IMR-90 (cell line): Measurements from ENCODE around the gene CABP4. TPM values are rescaled to one million over a fixed set of nuclear protein-coding genes. Genes with fewer than 3 reads are reported as not detected.

ENCODE experiments used
- ATAC-seq: fragments of 200-7000 bp; cut with Tn5 transposase; 2 replicates; pipeline ENCODE4 v1.9.1; 2020; ENCODE audit warnings: low read depth, mild to moderate bottlenecking, moderate library complexity
- BruUV-seq: library from RNA; stranded (reverse); fragments of 400-500 nt; replicated peaks from 2 replicates; lab custom pipeline; 2021; lab: Mats Ljungman, UMichigan
- CTCF ChIA-PET: fragments of 300-600 bp; formaldehyde crosslinking; extraction: SDS; loops from one replicate; lab custom pipeline; 2021; ENCODE audit warnings: antibody characterized with exemption; lab: Yijun Ruan, JAX
- POLR2A ChIA-PET: fragments of 300-600 bp; sonication (Branson Sonifier 250); formaldehyde crosslinking; loops from one replicate; lab custom pipeline; 2022; ENCODE audit warnings: antibody characterized with exemption; ENCODE audit not compliant: unreplicated experiment; lab: Charles Lee
- DNase-seq: peaks from one replicate; pipeline ENCODE4 v3.0.0; 2013
- H2AFZ ChIP-seq: replicated peaks from 2 replicates; pipeline ENCODE3; 2013; ENCODE audit warnings: low read length, mild to moderate bottlenecking; ENCODE audit not compliant: poor library complexity
- H2AK5ac ChIP-seq: 2 replicates; pipeline ENCODE4 v1.6.1; 2013; ENCODE audit warnings: low read depth, low read length, inconsistent platforms
- H2AK9ac ChIP-seq: replicated peaks from 2 replicates; pipeline ENCODE3; 2013; ENCODE audit warnings: mild to moderate bottlenecking, low read depth, low read length, moderate library complexity; ENCODE audit not compliant: poor library complexity
- H2BK120ac ChIP-seq: 2 replicates; pipeline ENCODE4 v1.6.1; 2013; ENCODE audit warnings: low read depth, low read length, inconsistent platforms
- H2BK15ac ChIP-seq: 3 replicates; pipeline ENCODE4 v1.6.1; 2013; ENCODE audit warnings: low read depth, low read length, inconsistent platforms
- H2BK20ac ChIP-seq: 2 replicates; pipeline ENCODE4 v1.6.1; 2013; ENCODE audit warnings: low read depth, mild to moderate bottlenecking, inconsistent platforms, low read length, moderate library complexity
- H2BK5ac ChIP-seq: 2 replicates; pipeline ENCODE4 v1.6.1; 2013; ENCODE audit warnings: mild to moderate bottlenecking, low read depth, low read length, inconsistent platforms; ENCODE audit not compliant: poor library complexity, severe bottlenecking
- H3K14ac ChIP-seq: replicated peaks from 2 replicates; pipeline ENCODE4 v1.6.1; 2013; ENCODE audit warnings: low read depth, low read length, inconsistent platforms
- H3K18ac ChIP-seq: 2 replicates; pipeline ENCODE4 v1.6.1; 2013; ENCODE audit warnings: low read depth, low read length, control low read depth
- H3K23ac ChIP-seq: 2 replicates; pipeline ENCODE4 v1.6.1; 2013; ENCODE audit warnings: low read depth, low read length, inconsistent platforms
- H3K27ac ChIP-seq: 2 replicates; pipeline ENCODE4 v1.5.1; 2013; ENCODE audit warnings: mild to moderate bottlenecking, control low read depth, low read length; ENCODE audit not compliant: insufficient read depth
- H3K27me3 ChIP-seq: 2 replicates; pipeline ENCODE4 v1.6.1; 2013; ENCODE audit warnings: low read length; ENCODE audit not compliant: control insufficient read depth, insufficient read depth
- H3K36me3 ChIP-seq: 2 replicates; pipeline ENCODE4 v1.6.1; 2013; ENCODE audit warnings: low read length, mixed read lengths; ENCODE audit not compliant: control insufficient read depth, insufficient read depth
- H3K4ac ChIP-seq: 2 replicates; pipeline ENCODE4 v1.6.1; 2013; ENCODE audit warnings: low read depth, low read length, inconsistent platforms
- H3K4me1 ChIP-seq: 2 replicates; pipeline ENCODE4 v1.6.1; 2013; ENCODE audit warnings: low read length, mixed read lengths; ENCODE audit not compliant: control insufficient read depth, insufficient read depth
- H3K4me2 ChIP-seq: 2 replicates; pipeline ENCODE4 v1.6.1; 2013; ENCODE audit warnings: low read depth, mild to moderate bottlenecking, control low read depth, low read length, moderate library complexity
- H3K4me3 ChIP-seq: 2 replicates; pipeline ENCODE4 v1.5.1; 2013; ENCODE audit warnings: low read depth, mild to moderate bottlenecking, control low read depth, low read length, moderate library complexity; ENCODE audit not compliant: insufficient read depth
- H3K56ac ChIP-seq: 2 replicates; pipeline ENCODE4 v1.6.1; 2013; ENCODE audit warnings: low read length, inconsistent platforms; ENCODE audit not compliant: insufficient read depth; ENCODE audit errors: extremely low read depth
- H3K79me1 ChIP-seq, 2 experiments: 2 replicates each; pipeline ENCODE4 v1.6.1; 2013; ENCODE audit warnings: low read length in 2 of 2, inconsistent platforms in 1 of 2, low read depth in 1 of 2
- H3K9ac ChIP-seq: 2 replicates; pipeline ENCODE4 v1.6.1; 2013; ENCODE audit warnings: low read depth, low read length, control low read depth
- H3K9me1 ChIP-seq: 2 replicates; pipeline ENCODE4 v1.6.1; 2013; ENCODE audit warnings: low read length, inconsistent platforms; ENCODE audit not compliant: insufficient read depth
- H3K9me3 ChIP-seq: 2 replicates; pipeline ENCODE4 v1.6.1; 2013; ENCODE audit warnings: low read length; ENCODE audit not compliant: control insufficient read depth, insufficient read depth
- H4K20me1 ChIP-seq: 2 replicates; pipeline ENCODE4 v1.6.1; 2013; ENCODE audit warnings: low read length, inconsistent platforms; ENCODE audit not compliant: insufficient read depth
- H4K5ac ChIP-seq: 2 replicates; pipeline ENCODE4 v1.6.1; 2013; ENCODE audit warnings: mild to moderate bottlenecking, low read depth, low read length, control low read depth
- H4K8ac ChIP-seq, 2 experiments: 2 replicates each; pipeline ENCODE4 v1.6.1; 2013; ENCODE audit warnings: low read depth in 2 of 2, low read length in 2 of 2, control low read depth in 1 of 2, inconsistent platforms in 1 of 2
- H4K91ac ChIP-seq: 2 replicates; pipeline ENCODE4 v1.6.1; 2013; ENCODE audit warnings: low read depth, low read length, inconsistent platforms; ENCODE audit not compliant: insufficient read depth
- BHLHE40 ChIP-seq: fragments of 150-350 bp; IDR thresholded peaks from 2 replicates; pipeline ENCODE4 v1.6.1; 2016; ENCODE audit warnings: mild to moderate bottlenecking, low read depth, low read length
- CEBPB ChIP-seq: IDR thresholded peaks from 2 replicates; pipeline ENCODE4 v1.6.1; 2012; ENCODE audit warnings: low read depth, low read length, improper control_type of control experiment
- CHD1 ChIP-seq: IDR thresholded peaks from 2 replicates; pipeline ENCODE4 v1.6.1; 2012; ENCODE audit warnings: low read depth, low read length, improper control_type of control experiment
- ELK1 ChIP-seq: fragments of 150-350 bp; IDR thresholded peaks from 2 replicates; pipeline ENCODE4 v1.6.1; 2016; ENCODE audit warnings: low read depth, mild to moderate bottlenecking, low read length, moderate library complexity, borderline replicate concordance
- FOS ChIP-seq: fragments of 150-350 bp; IDR thresholded peaks from 2 replicates; pipeline ENCODE4 v1.6.1; 2016; ENCODE audit warnings: low read depth, low read length
- MAFK ChIP-seq: IDR thresholded peaks from 2 replicates; pipeline ENCODE4 v1.6.1; 2012; ENCODE audit warnings: low read depth, low read length, improper control_type of control experiment
- MAZ ChIP-seq: IDR thresholded peaks from 2 replicates; pipeline ENCODE4 v1.6.1; 2012; ENCODE audit warnings: low read depth, mild to moderate bottlenecking, low read length, improper control_type of control experiment, moderate library complexity, borderline replicate concordance
- MXI1 ChIP-seq: IDR thresholded peaks from 2 replicates; pipeline ENCODE4 v1.6.1; 2012; ENCODE audit warnings: low read depth, mild to moderate bottlenecking, low read length, moderate library complexity, borderline replicate concordance
- POLR2A ChIP-seq: IDR thresholded peaks from 2 replicates; pipeline ENCODE4 v1.6.1; 2012; ENCODE audit warnings: mild to moderate bottlenecking, low read depth, low read length
- RAD21 ChIP-seq: IDR thresholded peaks from 2 replicates; pipeline ENCODE4 v1.6.1; 2012; ENCODE audit warnings: low read length, improper control_type of control experiment
- RCOR1 ChIP-seq: IDR thresholded peaks from 2 replicates; pipeline ENCODE4 v1.6.1; 2012; ENCODE audit warnings: mild to moderate bottlenecking, low read length, improper control_type of control experiment; ENCODE audit not compliant: insufficient replicate concordance
- RFX5 ChIP-seq: IDR thresholded peaks from 2 replicates; pipeline ENCODE4 v1.8.0; 2012; ENCODE audit warnings: low read depth, mild to moderate bottlenecking, low read length, moderate library complexity
- SMC3 ChIP-seq: fragments of 150-350 bp; IDR thresholded peaks from 2 replicates; pipeline ENCODE4 v1.6.1; 2016; ENCODE audit warnings: low read depth, mild to moderate bottlenecking, antibody characterized with exemption, low read length, moderate library complexity
- USF2 ChIP-seq: fragments of 150-350 bp; IDR thresholded peaks from 2 replicates; pipeline ENCODE4 v1.6.1; 2017; ENCODE audit warnings: mild to moderate bottlenecking, antibody characterized with exemption, low read length, low read depth
- WGBS, 2 experiments: methylation state at CpG; one replicate each; pipeline versions ENCODE4 v1.1.5 to v1.1.7; 2013; ENCODE audit warnings: missing lambda C conversion rate in 2 of 2; ENCODE audit not compliant: insufficient read length in 1 of 2; ENCODE audit errors: extremely low coverage in 2 of 2; 5-methylcytosine and 5-hydroxymethylcytosine counted together
- dilution Hi-C: fragments of 300-500 bp; cut with HindIII; formaldehyde crosslinking; loops from one replicate; pipeline ENCODE4 v1.14.3; 2018; ENCODE audit warnings: low sequenced_read_pairs; ENCODE audit not compliant: unreplicated experiment
- in situ Hi-C: fragments of 300-500 bp; cut with MboI; formaldehyde crosslinking; loops from 3 replicates; pipeline ENCODE4 v1.14.3; 2019; ENCODE audit warnings: low sequenced_read_pairs, inconsistent platforms, mixed read lengths
- intact Hi-C: fragments of 100-400 bp; cut with micrococcal nuclease; formaldehyde crosslinking; loops from 2 replicates; pipeline ENCODE4 v1.10.0; 2022
- polyA plus RNA-seq, 3 experiments: library from polyadenylated mRNA; depleted of rRNA; stranded (reverse); fragments of >200 nt; gene quantifications; 2 replicates each; pipeline ENCODE4 v1.2.3, GENCODE V29; 2012; ENCODE audit warnings: low replicate concordance in 1 of 3
- total RNA-seq: library from RNA; depleted of rRNA; stranded (reverse); fragments of >200 nt; gene quantifications from 2 replicates; pipeline ENCODE4 v1.2.3, GENCODE V29; 2012

The CABP4 gene
- total and polyA plus RNA-seq, 2 of the 4 experiments (the other 2 are of a cell fraction): not detected

DNA sequence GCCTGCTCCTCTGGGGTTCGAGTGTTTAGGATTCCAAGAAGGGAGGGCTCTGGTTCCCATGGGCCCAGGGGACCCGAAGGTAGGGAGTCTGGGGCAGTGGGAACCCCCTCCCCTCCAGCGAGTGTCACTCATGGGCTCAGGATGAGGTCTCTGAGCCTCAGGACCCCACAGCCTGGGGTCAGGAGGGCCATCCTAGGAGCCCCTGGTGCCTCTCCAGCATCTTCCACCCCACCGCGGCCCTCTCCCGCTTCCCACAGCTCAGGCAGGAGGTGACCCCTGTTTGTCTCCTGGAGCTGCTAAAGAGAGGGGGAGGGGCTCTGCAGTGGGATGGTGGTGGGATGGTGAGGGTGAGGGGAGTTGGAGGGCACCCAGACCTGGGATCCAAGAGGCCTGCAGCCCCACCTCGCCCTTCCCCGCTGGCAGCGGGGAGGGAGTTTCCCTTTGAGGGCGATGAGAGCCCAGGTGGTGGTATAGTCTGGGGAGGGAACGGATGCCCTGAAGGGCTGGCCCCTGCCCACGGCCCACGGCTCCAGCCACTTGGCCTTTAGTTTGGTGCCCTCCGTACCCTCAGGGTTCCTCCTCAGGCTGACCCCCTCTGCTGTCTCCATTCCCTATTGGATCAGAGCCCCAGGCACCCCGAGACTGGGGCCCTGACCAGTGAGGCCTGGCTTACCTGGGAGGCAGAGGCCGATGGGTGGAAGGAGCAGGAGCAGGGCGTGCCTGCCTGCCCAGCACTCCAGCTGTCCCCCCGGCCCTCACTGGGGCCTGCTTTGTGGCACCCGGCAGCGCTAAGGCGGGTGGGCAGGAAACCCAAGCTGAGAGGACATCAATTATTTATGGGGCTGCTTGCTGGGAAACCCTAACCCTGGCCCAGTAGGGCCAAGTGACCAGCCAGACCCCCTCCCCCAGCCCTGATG, 1.1 kb upstream of the CABP4 start (continued):
- TF ChIP-seq CHD1: no peak

DNA sequence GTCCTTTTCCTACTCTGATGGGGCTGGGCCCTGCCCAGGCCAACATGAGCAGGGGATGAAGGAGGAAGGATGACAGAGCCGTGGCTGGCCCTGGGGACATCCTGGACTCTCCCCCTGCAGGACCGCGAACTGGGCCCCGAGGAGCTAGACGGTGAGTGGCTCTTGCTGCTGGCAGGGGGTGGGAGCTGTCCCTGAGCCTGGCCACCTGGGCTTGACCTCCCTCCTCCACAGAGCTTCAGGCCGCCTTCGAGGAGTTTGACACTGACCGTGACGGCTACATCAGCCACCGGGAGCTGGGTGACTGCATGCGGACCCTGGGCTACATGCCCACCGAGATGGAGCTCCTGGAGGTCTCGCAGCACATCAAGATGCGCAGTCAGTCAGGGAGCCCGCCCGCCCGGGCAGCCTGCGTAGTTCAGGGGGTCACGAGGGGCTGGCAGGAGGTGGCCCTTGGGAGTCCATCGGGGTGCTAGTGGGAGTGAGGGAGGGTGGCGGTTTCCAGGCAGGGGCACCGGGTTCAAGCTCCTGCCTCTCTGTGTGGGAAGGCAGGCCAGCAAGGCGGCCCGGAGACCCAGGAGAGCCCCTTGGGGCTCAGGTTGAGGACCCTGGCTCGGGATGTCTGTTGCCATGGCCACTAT, 1.0 kb downstream of the CABP4 start:
- no peak overlapping the region for H4K91ac ChIP-seq
- H2BK120ac ChIP-seq: no peak overlapping the region
- no peak overlapping the region for H3K23ac ChIP-seq
- no peak overlapping the region for H2AFZ ChIP-seq
- H3K9me3 ChIP-seq: no peaks in the 10 kb centered on the region
- H2AK5ac ChIP-seq: no peak overlapping the region
- no peak overlapping the region for H4K8ac ChIP-seq
- no peak overlapping the region for H3K18ac ChIP-seq
- no peaks in the 10 kb centered on the region for H3K36me3 ChIP-seq
- WGBS, 2 experiments: 55% methylated on average over 16 of the region's 25 CpGs; no CpG with 5 or more reads in 1 of the 2 experiments
- H3K14ac ChIP-seq: no peak overlapping the region
- no peak overlapping the region for H3K9ac ChIP-seq
- H3K27me3 ChIP-seq: peaks cover 22% of the 10 kb centered on the region; the same call in 1 of the 2 replicates
- H4K20me1 ChIP-seq: no peaks in the 10 kb centered on the region
- DNase-seq (no peak), ATAC-seq (no peak)
- dilution Hi-C loops (no loop called here), in situ Hi-C loops (no loop called here), intact Hi-C loops (no loop called here)
- no peak overlapping the region for H4K5ac ChIP-seq
- H3K4ac ChIP-seq: no peak overlapping the region
- no peak overlapping the region for H2BK5ac ChIP-seq
- H3K4me2 ChIP-seq: no peak overlapping the region
- H2BK20ac ChIP-seq: no peak overlapping the region
- no peak for TF ChIP-seq POLR2A
- no peak for TF ChIP-seq SMC3
- TF ChIP-seq CHD1: no peak
- TF ChIP-seq RAD21: no peak
- no peak for TF ChIP-seq CEBPB
- no peak for TF ChIP-seq MXI1
- no peak for TF ChIP-seq BHLHE40
- TF ChIP-seq RFX5: no peak
- TF ChIP-seq USF2: no peak
- TF ChIP-seq RCOR1: no peak
- TF ChIP-seq MAFK: no peak
- TF ChIP-seq FOS: no peak
- TF ChIP-seq ELK1: no peak
- no peak for TF ChIP-seq MAZ
- no peak overlapping the region for H3K27ac ChIP-seq
- BruUV-seq: no TSS peak
- ChIA-PET POLR2A (no interaction called here), CTCF (no interaction called here)
- no peaks in the 10 kb centered on the region for H3K9me1 ChIP-seq
- H3K79me1 ChIP-seq: no peaks in the 10 kb centered on the region
- no peak overlapping the region for H2AK9ac ChIP-seq
- no peaks in the 10 kb centered on the region for H3K4me1 ChIP-seq
- H2BK15ac ChIP-seq: no peak overlapping the region
- H3K4me3 ChIP-seq: no peak overlapping the region
- no peak overlapping the region for H3K56ac ChIP-seq
